ENCODE measurements around the gene MAGI1.

MAGI1 gene

GRCh38 chr3:65817553-65818126 is 221.1 kb downstream of the MAGI1 start:
- FAIRE-seq, result no peak

GRCh38 chr3:65816208-65816607 is 222.5 kb downstream of the MAGI1 start:
- FAIRE-seq (no peak), DNase-seq (ENCODE audit: extremely low spot score, insufficient read length, low read depth) (no peak)

More at GRCh38 chr3:65817553-65818126, 221.1 kb downstream of the MAGI1 start:
- DNase-seq (ENCODE audit: extremely low spot score, insufficient read length, low read depth), result no peak

GRCh38 chr3:65814845-65815578 is 223.7 kb downstream of the MAGI1 start:
- no peak for FAIRE-seq
- no peak for DNase-seq (ENCODE audit: extremely low spot score, insufficient read length, low read depth)

GRCh38 chr3:65811892-65812291 is 226.8 kb downstream of the MAGI1 start:
- FAIRE-seq (no peak), DNase-seq (ENCODE audit: extremely low spot score, insufficient read length, low read depth) (no peak)

GRCh38 chr3:65811086-65811761 is 227.5 kb downstream of the MAGI1 start:
- DNase-seq (ENCODE audit: extremely low spot score, insufficient read length, low read depth), result no peak
- no peak for FAIRE-seq

GRCh38 chr3:65810302-65810701 is 228.4 kb downstream of the MAGI1 start:
- FAIRE-seq, result no peak
- DNase-seq (ENCODE audit: extremely low spot score, insufficient read length, low read depth), result no peak

- DNase-seq (ENCODE audit: extremely low spot score, insufficient read length, low read depth) (no peak), FAIRE-seq (no peak)
Observed at GRCh38 chr3:65809641-65810150, 229.0 kb downstream of the MAGI1 start.

- FAIRE-seq (no peak), DNase-seq (ENCODE audit: extremely low spot score, insufficient read length, low read depth) (no peak)
Observed at GRCh38 chr3:65808824-65809223, 229.9 kb downstream of the MAGI1 start.

- DNase-seq (ENCODE audit: extremely low spot score, insufficient read length, low read depth) (no peak), FAIRE-seq (no peak)
Observed at GRCh38 chr3:65808407-65808806, 230.3 kb downstream of the MAGI1 start.

GRCh38 chr3:65807225-65807624 is 231.5 kb downstream of the MAGI1 start:
- DNase-seq (ENCODE audit: extremely low spot score, insufficient read length, low read depth) (no peak), FAIRE-seq (no peak)

GRCh38 chr3:65806600-65806999 is 232.1 kb downstream of the MAGI1 start:
- FAIRE-seq, result no peak

GRCh38 chr3:65796676-65797075 is 242.0 kb downstream of the MAGI1 start:
- no peak for DNase-seq (ENCODE audit: extremely low spot score, insufficient read length, low read depth)
- FAIRE-seq, result no peak

More at GRCh38 chr3:65806600-65806999, 232.1 kb downstream of the MAGI1 start:
- DNase-seq (ENCODE audit: extremely low spot score, insufficient read length, low read depth), result no peak

- FAIRE-seq (no peak), DNase-seq (ENCODE audit: extremely low spot score, insufficient read length, low read depth) (no peak)
Observed at GRCh38 chr3:65795166-65795565, 243.6 kb downstream of the MAGI1 start.

- DNase-seq (ENCODE audit: extremely low spot score, insufficient read length, low read depth), result no peak
- FAIRE-seq, result no peak
Observed at GRCh38 chr3:65793495-65794200, 245.1 kb downstream of the MAGI1 start.

GRCh38 chr3:65788461-65788860 is 250.3 kb downstream of the MAGI1 start:
- no peak for FAIRE-seq

GRCh38 chr3:65787827-65788226 is 250.9 kb downstream of the MAGI1 start:
- DNase-seq (ENCODE audit: extremely low spot score, insufficient read length, low read depth) (no peak), FAIRE-seq (no peak)

More at GRCh38 chr3:65788461-65788860, 250.3 kb downstream of the MAGI1 start:
- no peak for DNase-seq (ENCODE audit: extremely low spot score, insufficient read length, low read depth)

GRCh38 chr3:65787340-65787739 is 251.4 kb downstream of the MAGI1 start:
- DNase-seq (ENCODE audit: extremely low spot score, insufficient read length, low read depth) (no peak), FAIRE-seq (no peak)

GRCh38 chr3:65786890-65787289 is 251.8 kb downstream of the MAGI1 start:
- DNase-seq (ENCODE audit: extremely low spot score, insufficient read length, low read depth) (no peak), FAIRE-seq (no peak)

- peak; percentile 5 for FAIRE-seq
Observed at GRCh38 chr3:65785065-65785645, 253.6 kb downstream of the MAGI1 start.

GRCh38 chr3:65783117-65783516 is 255.6 kb downstream of the MAGI1 start:
- no peak for DNase-seq (ENCODE audit: extremely low spot score, insufficient read length, low read depth)
- FAIRE-seq, result no peak

More at GRCh38 chr3:65785065-65785645, 253.6 kb downstream of the MAGI1 start:
- peak; percentile 1 for DNase-seq (ENCODE audit: extremely low spot score, insufficient read length, low read depth)
